Mesendoderm (in vitro differentiated cells): ENCODE measurements around the gene DST.

ENCODE experiments used
- DNase-seq: peaks from one replicate; pipeline ENCODE4 v3.0.0; 2013
- H2AK5ac ChIP-seq: 2 replicates; pipeline ENCODE4 v1.6.1; 2013; ENCODE audit warnings: low read length, inconsistent platforms
- H2BK120ac ChIP-seq: 2 replicates; pipeline ENCODE4 v1.6.1; 2013; ENCODE audit warnings: low read depth, mild to moderate bottlenecking, low read length, moderate library complexity, mixed read lengths
- H2BK15ac ChIP-seq: replicated peaks from 2 replicates; pipeline ENCODE4 v1.6.1; 2013; ENCODE audit warnings: low read depth, mild to moderate bottlenecking, moderate library complexity
- H2BK5ac ChIP-seq: 2 replicates; pipeline ENCODE4 v1.6.1; 2013; ENCODE audit warnings: low read length, inconsistent platforms
- H3K18ac ChIP-seq: 2 replicates; pipeline ENCODE4 v1.6.1; 2013; ENCODE audit warnings: mild to moderate bottlenecking, low read length, mixed read lengths
- H3K23ac ChIP-seq: one replicate; pipeline ENCODE4 v1.6.1; 2013; ENCODE audit warnings: low read length
- H3K27ac ChIP-seq: 2 replicates; pipeline ENCODE4 v1.5.1; 2013; ENCODE audit warnings: low read depth, mild to moderate bottlenecking, inconsistent platforms, low read length, moderate library complexity
- H3K27me3 ChIP-seq: 2 replicates; pipeline ENCODE4 v1.6.1; 2013; ENCODE audit warnings: low read length, control low read depth, mild to moderate bottlenecking, inconsistent platforms; ENCODE audit not compliant: insufficient read depth, poor library complexity
- H3K36me3 ChIP-seq: 2 replicates; pipeline ENCODE4 v1.6.1; 2013; ENCODE audit warnings: low read length, inconsistent platforms; ENCODE audit not compliant: control insufficient read depth, insufficient read depth
- H3K4ac ChIP-seq: one replicate; pipeline ENCODE4 v1.6.1; 2013; ENCODE audit warnings: low read depth, mild to moderate bottlenecking, low read length, moderate library complexity
- H3K4me1 ChIP-seq: 2 replicates; pipeline ENCODE4 v1.6.1; 2013; ENCODE audit warnings: low read depth, low read length, inconsistent platforms; ENCODE audit not compliant: control insufficient read depth
- H3K4me2 ChIP-seq: 2 replicates; pipeline ENCODE4 v1.6.1; 2013; ENCODE audit warnings: low read length
- H3K4me3 ChIP-seq: 2 replicates; pipeline ENCODE4 v1.5.1; 2013; ENCODE audit warnings: mild to moderate bottlenecking, low read length
- H3K56ac ChIP-seq: one replicate; pipeline ENCODE4 v1.6.1; 2013; ENCODE audit warnings: low read length
- H3K79me1 ChIP-seq: 2 replicates; pipeline ENCODE4 v1.6.1; 2013; ENCODE audit warnings: low read length, inconsistent platforms
- H3K79me2 ChIP-seq: 2 replicates; pipeline ENCODE4 v1.6.1; 2013; ENCODE audit warnings: mild to moderate bottlenecking, low read length; ENCODE audit not compliant: control insufficient read depth, insufficient read depth
- H3K9ac ChIP-seq: 2 replicates; pipeline ENCODE4 v1.6.1; 2013; ENCODE audit warnings: low read length, inconsistent platforms
- H4K5ac ChIP-seq: one replicate; pipeline ENCODE4 v1.6.1; 2013; ENCODE audit warnings: low read length
- H4K8ac ChIP-seq: one replicate; pipeline ENCODE4 v1.6.1; 2013; ENCODE audit warnings: low read depth, mild to moderate bottlenecking, control low read depth, low read length, moderate library complexity
- WGBS: extraction: QIAGEN DNeasy Blood & Tissue Kit; methylation state at CpG from one replicate; pipeline ENCODE4 v1.1.7; 2013; ENCODE audit warnings: low lambda C conversion rate, missing lambda C conversion rate; ENCODE audit not compliant: insufficient coverage; ENCODE audit errors: extremely low coverage; 5-methylcytosine and 5-hydroxymethylcytosine counted together

DST gene

DNA sequence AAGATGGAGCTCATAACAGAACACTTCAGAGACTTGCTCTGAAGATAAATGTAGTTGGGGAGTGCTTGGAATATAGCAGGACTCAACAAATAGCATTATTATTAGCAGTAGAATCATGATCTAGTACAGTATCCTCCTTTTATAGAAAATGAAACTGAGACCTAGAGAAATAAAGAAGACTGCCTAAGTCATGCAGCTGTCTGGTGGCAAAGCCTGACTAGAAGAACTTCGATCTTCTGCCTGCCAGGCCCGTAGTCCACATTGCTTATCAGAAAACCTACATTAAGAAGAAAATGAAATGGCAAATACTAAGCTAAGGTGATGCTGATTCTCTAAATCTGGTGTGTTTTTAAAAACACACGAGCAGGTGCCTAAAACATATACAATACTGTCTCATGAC, 46.4 kb upstream of the DST start:
- Histone ChIP-seq H3K79me2 (no peaks in the 10 kb centered on the region), H2BK15ac (no peak overlapping the region), H3K4me1 (peaks cover 2% of the 10 kb centered on the region), H4K5ac (no peak overlapping the region), H3K27ac (no peak overlapping the region), H4K8ac (no peak overlapping the region), H3K36me3 (no peaks in the 10 kb centered on the region), H2BK5ac (no peak overlapping the region), H3K4me3 (no peak overlapping the region), H3K18ac (no peak overlapping the region), H3K23ac (no peak overlapping the region), H3K9ac (no peak overlapping the region), H3K27me3 (no peaks in the 10 kb centered on the region), H2BK120ac (no peak overlapping the region), H3K4ac (no peak overlapping the region), H3K56ac (no peak overlapping the region), H3K4me2 (no peak overlapping the region), H3K79me1 (peaks cover 3% of the 10 kb centered on the region), H2AK5ac (no peak overlapping the region)
- WGBS: no CpG with 5 or more reads among the region's 3 CpGs
- DNase-seq: no peak

DNA sequence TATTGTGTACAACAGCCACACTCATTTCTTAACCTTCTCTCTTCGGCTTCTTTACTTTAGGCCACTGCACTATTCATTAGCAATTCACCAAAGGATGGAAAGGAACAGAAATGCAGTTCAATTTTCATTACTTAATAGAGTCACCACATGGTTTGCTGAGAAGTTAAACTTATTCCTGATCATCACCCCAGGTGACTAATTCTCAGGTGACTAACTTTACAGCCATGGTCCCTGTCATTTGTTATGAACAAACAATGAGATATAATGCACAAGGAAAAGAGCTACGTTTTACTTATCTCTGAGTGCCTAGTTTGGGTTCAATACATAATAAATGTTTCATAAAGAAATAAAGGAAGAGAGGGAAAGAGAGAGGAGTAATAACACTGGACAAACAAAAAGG, 45.8 kb upstream of the DST start:
- Histone ChIP-seq H2BK120ac (no peak overlapping the region), H3K4me1 (peaks cover 2% of the 10 kb centered on the region), H2BK5ac (no peak overlapping the region), H3K23ac (no peak overlapping the region), H3K79me1 (peaks cover 5% of the 10 kb centered on the region), H3K79me2 (no peaks in the 10 kb centered on the region), H3K56ac (no peak overlapping the region), H3K27me3 (no peaks in the 10 kb centered on the region), H3K9ac (no peak overlapping the region), H2AK5ac (no peak overlapping the region), H3K18ac (no peak overlapping the region), H4K5ac (no peak overlapping the region), H3K4me3 (no peak overlapping the region), H3K4me2 (no peak overlapping the region), H3K4ac (no peak overlapping the region), H2BK15ac (no peak overlapping the region), H3K36me3 (no peaks in the 10 kb centered on the region), H3K27ac (no peak overlapping the region), H4K8ac (no peak overlapping the region)
- no peak for DNase-seq
- no CpG with 5 or more reads among the region's 2 CpGs for WGBS

- DNase-seq: no peak
- no peak overlapping the region for H3K4me3 ChIP-seq
- H3K27me3 ChIP-seq: no peaks in the 10 kb centered on the region
- no peak overlapping the region for H3K9ac ChIP-seq
- no peak overlapping the region for H3K18ac ChIP-seq
- H3K79me1 ChIP-seq: peaks cover 5% of the 10 kb centered on the region
- no CpG with 5 or more reads among the region's 1 CpG for WGBS
- H2BK15ac ChIP-seq: no peak overlapping the region
- H3K27ac ChIP-seq: no peak overlapping the region
- H4K8ac ChIP-seq: no peak overlapping the region
- no peak overlapping the region for H3K56ac ChIP-seq
- H4K5ac ChIP-seq: no peak overlapping the region
- no peak overlapping the region for H2BK120ac ChIP-seq
- no peaks in the 10 kb centered on the region for H3K36me3 ChIP-seq
- H3K4ac ChIP-seq: no peak overlapping the region
- H2BK5ac ChIP-seq: no peak overlapping the region
- no peaks in the 10 kb centered on the region for H3K79me2 ChIP-seq
- peaks cover 2% of the 10 kb centered on the region for H3K4me1 ChIP-seq
- H2AK5ac ChIP-seq: no peak overlapping the region
- H3K23ac ChIP-seq: no peak overlapping the region
- H3K4me2 ChIP-seq: no peak overlapping the region
Measured at GRCh38 chr6:56687551-56687950, 44.9 kb upstream of the DST start.

DNA sequence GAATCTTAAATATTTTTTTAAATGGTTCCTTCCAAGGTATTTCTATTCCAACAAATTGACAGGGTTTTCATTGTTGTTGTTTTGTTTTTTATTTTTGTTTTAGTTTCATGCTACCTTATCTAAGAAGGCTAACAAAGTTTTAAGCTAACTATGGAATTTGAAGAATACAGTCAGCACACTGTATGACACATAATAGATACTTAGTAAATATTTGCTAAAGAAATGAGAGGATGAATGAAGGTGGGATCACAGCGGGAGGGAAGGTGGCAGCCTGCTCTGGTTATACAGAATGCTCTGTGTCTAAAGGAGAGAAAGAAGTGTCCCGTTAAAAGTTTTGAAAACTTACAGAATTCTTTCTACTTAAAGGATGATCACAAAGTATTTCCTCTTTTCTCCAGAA, 43.7 kb upstream of the DST start:
- H3K27me3 ChIP-seq: no peaks in the 10 kb centered on the region
- H2BK120ac ChIP-seq: no peak overlapping the region
- no peak overlapping the region for H3K4me2 ChIP-seq
- DNase-seq: no peak
- no peak overlapping the region for H3K18ac ChIP-seq
- H3K56ac ChIP-seq: no peak overlapping the region
- no peak overlapping the region for H2BK5ac ChIP-seq
- peaks cover 2% of the 10 kb centered on the region for H3K4me1 ChIP-seq
- H4K5ac ChIP-seq: no peak overlapping the region
- no peaks in the 10 kb centered on the region for H3K79me2 ChIP-seq
- no peak overlapping the region for H4K8ac ChIP-seq
- H3K9ac ChIP-seq: no peak overlapping the region
- peaks cover 5% of the 10 kb centered on the region for H3K79me1 ChIP-seq
- WGBS: no CpG with 5 or more reads among the region's 2 CpGs
- H3K27ac ChIP-seq: no peak overlapping the region
- no peak overlapping the region for H2AK5ac ChIP-seq
- H3K4ac ChIP-seq: no peak overlapping the region
- no peak overlapping the region for H2BK15ac ChIP-seq
- H3K36me3 ChIP-seq: no peaks in the 10 kb centered on the region
- H3K23ac ChIP-seq: no peak overlapping the region
- no peak overlapping the region for H3K4me3 ChIP-seq

- no peak overlapping the region for H3K4me3 ChIP-seq
- no peaks in the 10 kb centered on the region for H3K36me3 ChIP-seq
- H3K4me1 ChIP-seq: peaks cover 2% of the 10 kb centered on the region
- no peak overlapping the region for H3K56ac ChIP-seq
- H2BK120ac ChIP-seq: no peak overlapping the region
- no peaks in the 10 kb centered on the region for H3K27me3 ChIP-seq
- no peak overlapping the region for H3K23ac ChIP-seq
- H4K8ac ChIP-seq: no peak overlapping the region
- H3K4ac ChIP-seq: no peak overlapping the region
- no peak overlapping the region for H3K18ac ChIP-seq
- no peak overlapping the region for H2AK5ac ChIP-seq
- H4K5ac ChIP-seq: no peak overlapping the region
- WGBS: no CpG with 5 or more reads among the region's 2 CpGs
- no peak overlapping the region for H2BK5ac ChIP-seq
- no peak overlapping the region for H3K27ac ChIP-seq
- no peaks in the 10 kb centered on the region for H3K79me2 ChIP-seq
- H3K9ac ChIP-seq: no peak overlapping the region
- H2BK15ac ChIP-seq: no peak overlapping the region
- peaks cover 5% of the 10 kb centered on the region for H3K79me1 ChIP-seq
- no peak for DNase-seq
- H3K4me2 ChIP-seq: no peak overlapping the region
Measured at GRCh38 chr6:56685994-56686393, 43.3 kb upstream of the DST start.

- H2BK5ac ChIP-seq: no peak overlapping the region
- H4K8ac ChIP-seq: no peak overlapping the region
- H2BK120ac ChIP-seq: no peak overlapping the region
- no peak overlapping the region for H3K4ac ChIP-seq
- H3K27me3 ChIP-seq: no peaks in the 10 kb centered on the region
- no peak overlapping the region for H3K4me2 ChIP-seq
- H3K9ac ChIP-seq: no peak overlapping the region
- no peak for DNase-seq
- no peak overlapping the region for H2AK5ac ChIP-seq
- H3K23ac ChIP-seq: no peak overlapping the region
- no peak overlapping the region for H3K4me3 ChIP-seq
- H2BK15ac ChIP-seq: no peak overlapping the region
- peaks cover 7% of the 10 kb centered on the region for H3K79me1 ChIP-seq
- H3K79me2 ChIP-seq: no peaks in the 10 kb centered on the region
- no peak overlapping the region for H3K27ac ChIP-seq
- no CpG with 5 or more reads among the region's 8 CpGs for WGBS
- H4K5ac ChIP-seq: no peak overlapping the region
- H3K4me1 ChIP-seq: peaks cover under 1% of the 10 kb centered on the region
- H3K56ac ChIP-seq: no peak overlapping the region
- no peak overlapping the region for H3K18ac ChIP-seq
- no peaks in the 10 kb centered on the region for H3K36me3 ChIP-seq
Measured at GRCh38 chr6:56685102-56685733, 42.5 kb upstream of the DST start.
